K562 (cell line): ENCODE measurements around the gene PODN. TPM values are rescaled to one million over a fixed set of nuclear protein-coding genes. Genes with fewer than 3 reads are reported as not detected.
A peak's percentile ranks its signal among the peaks of the same experiment; 100 is the strongest.

Experiments
- AFF4 ChIP-seq: sonication (generic); formaldehyde crosslinking; IDR thresholded peaks from 2 replicates; pipeline ENCODE4 v1.8.0; 2023; ENCODE audit warnings: mild to moderate bottlenecking, missing genetic modification reagents
- CBX8 ChIP-seq: fragments of 200-600 bp; sonication (generic); IDR thresholded peaks from 2 replicates; pipeline ENCODE4 v1.6.1; 2012; ENCODE audit warnings: borderline replicate concordance, mixed run types, low read depth, mild to moderate bottlenecking, moderate library complexity, mixed read lengths, low read length, control low read depth, inconsistent platforms; ENCODE audit not compliant: poor library complexity, severe bottlenecking; ENCODE audit errors: extremely low read depth
- CEBPG ChIP-seq, 3 experiments: fragments of 200-800 bp in 1 of 3; sonication (Bioruptor generic) in 1 of 3; sonication (generic) in 1 of 3; formaldehyde crosslinking in 1 of 3; IDR thresholded peaks in 2 of 3; conservative IDR thresholded peaks in 1 of 3; 2 replicates each; pipeline versions ENCODE4 v1.6.1 to v1.8.0; 2016 to 2022; ENCODE audit warnings: missing compliant biosample characterization in 2 of 3, missing genetic modification characterization in 2 of 3, mild to moderate bottlenecking in 1 of 3, missing genetic modification reagents in 1 of 3
- HES1 ChIP-seq: fragments of 450-650 bp; IDR thresholded peaks from 2 replicates; pipeline ENCODE4 v1.6.1; 2016; ENCODE audit warnings: low read depth, mild to moderate bottlenecking, moderate library complexity
- KAT7 ChIP-seq: sonication (generic); formaldehyde crosslinking; IDR thresholded peaks from 2 replicates; pipeline ENCODE4 v1.8.0; 2022; ENCODE audit warnings: missing genetic modification reagents, mild to moderate bottlenecking, borderline replicate concordance
- PURB ChIP-seq: sonication (generic); formaldehyde crosslinking; IDR thresholded peaks from 2 replicates; pipeline ENCODE4 v1.9.0; 2021; ENCODE audit warnings: low read depth, mild to moderate bottlenecking, missing genetic modification reagents
- SOX6 ChIP-seq: fragments of 450-650 bp; IDR thresholded peaks from 2 replicates; pipeline ENCODE4 v1.6.1; 2014; ENCODE audit warnings: mild to moderate bottlenecking
- STAG1 ChIP-seq: sonication (generic); formaldehyde crosslinking; IDR thresholded peaks from 2 replicates; pipeline ENCODE4 v1.5.0; 2020; ENCODE audit warnings: missing genetic modification reagents, borderline replicate concordance
- TAF7 ChIP-seq: fragments of 450-650 bp; IDR thresholded peaks from 2 replicates; pipeline ENCODE4 v1.6.1; 2016; ENCODE audit warnings: missing genetic modification characterization, missing compliant biosample characterization
- ZBTB2 ChIP-seq: fragments of 450-650 bp; IDR thresholded peaks from 2 replicates; pipeline ENCODE4 v1.6.1; 2016; ENCODE audit warnings: antibody characterized with exemption
- ZC3H11A ChIP-seq: IDR thresholded peaks from 2 replicates; pipeline ENCODE4 v1.6.1; 2012; ENCODE audit warnings: low read depth, low read length, improper control_type of control experiment
- polyA plus RNA-seq, 8 experiments: library from polyadenylated mRNA; depleted of rRNA in 4 of 8; stranded (reverse) in 5 of 8; unstranded in 3 of 8; fragments of >200 nt; fragmentation: Nextera tagmentation in 2 of 8; fragmentation: Illumina TruSeq in 1 of 8; extraction: Ambion mirVana in 2 of 8; extraction: Trizol in 1 of 8; gene quantifications; 2 replicates each; pipeline versions ENCODE4 v1.2.1 to v1.2.3, GENCODE V29; 2011 to 2014; ENCODE audit warnings: inconsistent platforms in 1 of 8, missing spikeins in 1 of 8
- total RNA-seq, 7 experiments: library from RNA; depleted of rRNA in 6 of 7; stranded (reverse); fragments of >200 nt in 6 of 7; fragmentation: Illumina TruSeq in 2 of 7; extraction: Trizol in 2 of 7; gene quantifications; 2 replicates each; pipeline versions ENCODE4 v1.2.1 to v1.2.3, GENCODE V29; 2011 to 2021; ENCODE audit warnings: low replicate concordance in 1 of 7

Gene PODN
- total and polyA plus RNA-seq, 9 of the 15 experiments (the other 6 are each of a cell fraction or from before 2014, with no cell fraction given), result not detected

GRCh38 chr1:53068314-53069099 lies 6.5 kb downstream of the PODN start (continued):
- TF ChIP-seq AFF4 (CRISPR knock-in tag) (no peak), CEBPG (CRISPR knock-in tag; IDR thresholded peaks at IDR 0.05) (peak; percentile 81), CEBPG (tag; conservative IDR thresholded peaks at IDR 0.05 in 1 of 2, IDR thresholded peaks at IDR 0.05 in 1 of 2) (peak in 1 of 2 experiments; percentile 79; a peak in 2 of 4 replicates), CBX8 (no peak), HES1 (no peak), ZC3H11A (no peak), SOX6 (peak; percentile 47; the same call in 1 of the 2 replicates), TAF7 (no peak), STAG1 (CRISPR knock-in tag) (no peak), PURB (CRISPR knock-in tag) (no peak), ZBTB2 (no peak), KAT7 (CRISPR knock-in tag) (no peak)
- TF ChIP-seq, all 486 proteins: peak for 17
